ENCODE results near the gene ARID2.

GRCh38 chr12:45872446-45872845 lies 142.9 kb downstream of the ARID2 start:
- TF ChIP-seq, protein P1, sequence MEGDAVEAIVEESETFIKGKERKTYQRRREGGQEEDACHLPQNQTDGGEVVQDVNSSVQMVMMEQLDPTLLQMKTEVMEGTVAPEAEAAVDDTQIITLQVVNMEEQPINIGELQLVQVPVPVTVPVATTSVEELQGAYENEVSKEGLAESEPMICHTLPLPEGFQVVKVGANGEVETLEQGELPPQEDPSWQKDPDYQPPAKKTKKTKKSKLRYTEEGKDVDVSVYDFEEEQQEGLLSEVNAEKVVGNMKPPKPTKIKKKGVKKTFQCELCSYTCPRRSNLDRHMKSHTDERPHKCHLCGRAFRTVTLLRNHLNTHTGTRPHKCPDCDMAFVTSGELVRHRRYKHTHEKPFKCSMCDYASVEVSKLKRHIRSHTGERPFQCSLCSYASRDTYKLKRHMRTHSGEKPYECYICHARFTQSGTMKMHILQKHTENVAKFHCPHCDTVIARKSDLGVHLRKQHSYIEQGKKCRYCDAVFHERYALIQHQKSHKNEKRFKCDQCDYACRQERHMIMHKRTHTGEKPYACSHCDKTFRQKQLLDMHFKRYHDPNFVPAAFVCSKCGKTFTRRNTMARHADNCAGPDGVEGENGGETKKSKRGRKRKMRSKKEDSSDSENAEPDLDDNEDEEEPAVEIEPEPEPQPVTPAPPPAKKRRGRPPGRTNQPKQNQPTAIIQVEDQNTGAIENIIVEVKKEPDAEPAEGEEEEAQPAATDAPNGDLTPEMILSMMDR (IDR thresholded peaks at IDR 0.05): no peak
- TF ChIP-seq POLR2A (IDR thresholded peaks at IDR 0.05) (no peak), POLR2AphosphoS5 (IDR thresholded peaks at IDR 0.05) (no peak)

Data from breast epithelium (tissue), 3 donors.